Loucy (cell line): ENCODE measurements around the gene DZANK1.

Experiments
- EZH2phosphoT487 ChIP-seq: fragments of 200-600 bp; IDR thresholded peaks from 2 replicates; pipeline ENCODE4 v1.6.1; 2018; ENCODE audit warnings: antibody characterized with exemption, mild to moderate bottlenecking, moderate library complexity, borderline replicate concordance
- TF ChIP-seq, protein P1 (sequence below): fragments of 200-600 bp; sonication (generic); conservative IDR thresholded peaks from 2 replicates; pipeline ENCODE4 v1.5.1; 2014; ENCODE audit warnings: mild to moderate bottlenecking, antibody characterized with exemption, low read length

- TF ChIP-seq, protein P1, sequence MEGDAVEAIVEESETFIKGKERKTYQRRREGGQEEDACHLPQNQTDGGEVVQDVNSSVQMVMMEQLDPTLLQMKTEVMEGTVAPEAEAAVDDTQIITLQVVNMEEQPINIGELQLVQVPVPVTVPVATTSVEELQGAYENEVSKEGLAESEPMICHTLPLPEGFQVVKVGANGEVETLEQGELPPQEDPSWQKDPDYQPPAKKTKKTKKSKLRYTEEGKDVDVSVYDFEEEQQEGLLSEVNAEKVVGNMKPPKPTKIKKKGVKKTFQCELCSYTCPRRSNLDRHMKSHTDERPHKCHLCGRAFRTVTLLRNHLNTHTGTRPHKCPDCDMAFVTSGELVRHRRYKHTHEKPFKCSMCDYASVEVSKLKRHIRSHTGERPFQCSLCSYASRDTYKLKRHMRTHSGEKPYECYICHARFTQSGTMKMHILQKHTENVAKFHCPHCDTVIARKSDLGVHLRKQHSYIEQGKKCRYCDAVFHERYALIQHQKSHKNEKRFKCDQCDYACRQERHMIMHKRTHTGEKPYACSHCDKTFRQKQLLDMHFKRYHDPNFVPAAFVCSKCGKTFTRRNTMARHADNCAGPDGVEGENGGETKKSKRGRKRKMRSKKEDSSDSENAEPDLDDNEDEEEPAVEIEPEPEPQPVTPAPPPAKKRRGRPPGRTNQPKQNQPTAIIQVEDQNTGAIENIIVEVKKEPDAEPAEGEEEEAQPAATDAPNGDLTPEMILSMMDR: no peak
- TF ChIP-seq EZH2phosphoT487: no peak
Measured at GRCh38 chr20:18416486-18416885, 50.3 kb downstream of the DZANK1 start.
